Measurements from ENCODE around the gene LHCGR. TPM values are rescaled to one million over a fixed set of nuclear protein-coding genes. Genes with fewer than 3 reads are reported as not detected.

The LHCGR gene
- total RNA-seq, 1 experiment from 2014 or later = not detected

- H3K27me3 ChIP-seq (ENCODE audit: control insufficient read depth, insufficient read depth, low read length) = no peaks in the 10 kb centered on the region
- no peak overlapping the region for H3K4me3 ChIP-seq (ENCODE audit: insufficient read depth, low read depth, low read length)
- DNase-seq = peak; percentile 12
- no peaks in the 10 kb centered on the region for H3K36me3 ChIP-seq (replicated peaks; ENCODE audit: control insufficient read depth, insufficient read depth, low read length)
Observed at GRCh38 chr2:48725696-48726494, 29.6 kb downstream of the LHCGR start.

- H3K27me3 ChIP-seq (ENCODE audit: control insufficient read depth, insufficient read depth, low read length) = no peaks in the 10 kb centered on the region
Observed at GRCh38 chr2:48724278-48724677, 31.2 kb downstream of the LHCGR start.

GRCh38 chr2:48723129-48723528 is 32.4 kb downstream of the LHCGR start:
- no peaks in the 10 kb centered on the region for H3K27me3 ChIP-seq (ENCODE audit: control insufficient read depth, insufficient read depth, low read length)
- no peaks in the 10 kb centered on the region for H3K36me3 ChIP-seq (replicated peaks; ENCODE audit: control insufficient read depth, insufficient read depth, low read length)
- H3K4me3 ChIP-seq (ENCODE audit: insufficient read depth, low read depth, low read length) = no peak overlapping the region
- no peak for DNase-seq

More at GRCh38 chr2:48724278-48724677, 31.2 kb downstream of the LHCGR start:
- DNase-seq = no peak
- Histone ChIP-seq H3K36me3 (replicated peaks; ENCODE audit: control insufficient read depth, insufficient read depth, low read length) (no peaks in the 10 kb centered on the region), H3K4me3 (ENCODE audit: insufficient read depth, low read depth, low read length) (no peak overlapping the region)

- DNase-seq = no peak
- Histone ChIP-seq H3K36me3 (replicated peaks; ENCODE audit: control insufficient read depth, insufficient read depth, low read length) (no peaks in the 10 kb centered on the region), H3K4me3 (ENCODE audit: insufficient read depth, low read depth, low read length) (no peak overlapping the region), H3K27me3 (ENCODE audit: control insufficient read depth, insufficient read depth, low read length) (no peaks in the 10 kb centered on the region)
Observed at GRCh38 chr2:48722391-48722790, 33.1 kb downstream of the LHCGR start.

GRCh38 chr2:48721158-48721557 is 34.4 kb downstream of the LHCGR start:
- no peaks in the 10 kb centered on the region for H3K36me3 ChIP-seq (replicated peaks; ENCODE audit: control insufficient read depth, insufficient read depth, low read length)
- DNase-seq = no peak
- H3K4me3 ChIP-seq (ENCODE audit: insufficient read depth, low read depth, low read length) = no peak overlapping the region
- H3K27me3 ChIP-seq (ENCODE audit: control insufficient read depth, insufficient read depth, low read length) = no peaks in the 10 kb centered on the region

- Histone ChIP-seq H3K36me3 (replicated peaks; ENCODE audit: control insufficient read depth, insufficient read depth, low read length) (no peaks in the 10 kb centered on the region), H3K27me3 (ENCODE audit: control insufficient read depth, insufficient read depth, low read length) (no peaks in the 10 kb centered on the region), H3K4me3 (ENCODE audit: insufficient read depth, low read depth, low read length) (no peak overlapping the region)
- no peak for DNase-seq
Observed at GRCh38 chr2:48719480-48720177, 35.9 kb downstream of the LHCGR start.

GRCh38 chr2:48717846-48718245 is 37.7 kb downstream of the LHCGR start:
- DNase-seq = no peak
- no peaks in the 10 kb centered on the region for H3K27me3 ChIP-seq (ENCODE audit: control insufficient read depth, insufficient read depth, low read length)
- H3K36me3 ChIP-seq (replicated peaks; ENCODE audit: control insufficient read depth, insufficient read depth, low read length) = no peaks in the 10 kb centered on the region
- no peak overlapping the region for H3K4me3 ChIP-seq (ENCODE audit: insufficient read depth, low read depth, low read length)

- Histone ChIP-seq H3K27me3 (ENCODE audit: control insufficient read depth, insufficient read depth, low read length) (no peaks in the 10 kb centered on the region), H3K36me3 (replicated peaks; ENCODE audit: control insufficient read depth, insufficient read depth, low read length) (no peaks in the 10 kb centered on the region), H3K4me3 (ENCODE audit: insufficient read depth, low read depth, low read length) (no peak overlapping the region)
- DNase-seq = no peak
Observed at GRCh38 chr2:48715956-48716355, 39.6 kb downstream of the LHCGR start.

- DNase-seq = no peak
- no peaks in the 10 kb centered on the region for H3K36me3 ChIP-seq (replicated peaks; ENCODE audit: control insufficient read depth, insufficient read depth, low read length)
Observed at GRCh38 chr2:48715042-48715899, 40.3 kb downstream of the LHCGR start.

GRCh38 chr2:48714245-48714644 is 41.3 kb downstream of the LHCGR start:
- Histone ChIP-seq H3K4me3 (ENCODE audit: insufficient read depth, low read depth, low read length) (no peak overlapping the region), H3K27me3 (ENCODE audit: control insufficient read depth, insufficient read depth, low read length) (no peaks in the 10 kb centered on the region), H3K36me3 (replicated peaks; ENCODE audit: control insufficient read depth, insufficient read depth, low read length) (no peaks in the 10 kb centered on the region)
- DNase-seq = no peak

More at GRCh38 chr2:48715042-48715899, 40.3 kb downstream of the LHCGR start:
- no peaks in the 10 kb centered on the region for H3K27me3 ChIP-seq (ENCODE audit: control insufficient read depth, insufficient read depth, low read length)
- no peak overlapping the region for H3K4me3 ChIP-seq (ENCODE audit: insufficient read depth, low read depth, low read length)

GRCh38 chr2:48713647-48714046 is 41.9 kb downstream of the LHCGR start:
- Histone ChIP-seq H3K36me3 (replicated peaks; ENCODE audit: control insufficient read depth, insufficient read depth, low read length) (no peaks in the 10 kb centered on the region), H3K27me3 (ENCODE audit: control insufficient read depth, insufficient read depth, low read length) (no peaks in the 10 kb centered on the region), H3K4me3 (ENCODE audit: insufficient read depth, low read depth, low read length) (no peak overlapping the region)
- DNase-seq = no peak

- DNase-seq = no peak
- H3K27me3 ChIP-seq (ENCODE audit: control insufficient read depth, insufficient read depth, low read length) = no peaks in the 10 kb centered on the region
- H3K4me3 ChIP-seq (ENCODE audit: insufficient read depth, low read depth, low read length) = no peak overlapping the region
- no peaks in the 10 kb centered on the region for H3K36me3 ChIP-seq (replicated peaks; ENCODE audit: control insufficient read depth, insufficient read depth, low read length)
Observed at GRCh38 chr2:48712151-48712550, 43.4 kb downstream of the LHCGR start.

GRCh38 chr2:48711343-48711742 is 44.2 kb downstream of the LHCGR start:
- Histone ChIP-seq H3K27me3 (ENCODE audit: control insufficient read depth, insufficient read depth, low read length) (no peaks in the 10 kb centered on the region), H3K4me3 (ENCODE audit: insufficient read depth, low read depth, low read length) (no peak overlapping the region), H3K36me3 (replicated peaks; ENCODE audit: control insufficient read depth, insufficient read depth, low read length) (no peaks in the 10 kb centered on the region)
- no peak for DNase-seq

GRCh38 chr2:48709096-48710034 is 46.2 kb downstream of the LHCGR start:
- no peaks in the 10 kb centered on the region for H3K27me3 ChIP-seq (ENCODE audit: control insufficient read depth, insufficient read depth, low read length)
- no peaks in the 10 kb centered on the region for H3K36me3 ChIP-seq (replicated peaks; ENCODE audit: control insufficient read depth, insufficient read depth, low read length)
- DNase-seq = no peak
- H3K4me3 ChIP-seq (ENCODE audit: insufficient read depth, low read depth, low read length) = no peak overlapping the region
